ENCODE results near the gene AMZ1. TPM values are rescaled to one million over a fixed set of nuclear protein-coding genes. Genes with fewer than 3 reads are reported as not detected.

Gene AMZ1
- total and polyA plus RNA-seq, 9 donors: 0.15 to 2.6 (median 0.65) TPM; not detected in 1

DNA sequence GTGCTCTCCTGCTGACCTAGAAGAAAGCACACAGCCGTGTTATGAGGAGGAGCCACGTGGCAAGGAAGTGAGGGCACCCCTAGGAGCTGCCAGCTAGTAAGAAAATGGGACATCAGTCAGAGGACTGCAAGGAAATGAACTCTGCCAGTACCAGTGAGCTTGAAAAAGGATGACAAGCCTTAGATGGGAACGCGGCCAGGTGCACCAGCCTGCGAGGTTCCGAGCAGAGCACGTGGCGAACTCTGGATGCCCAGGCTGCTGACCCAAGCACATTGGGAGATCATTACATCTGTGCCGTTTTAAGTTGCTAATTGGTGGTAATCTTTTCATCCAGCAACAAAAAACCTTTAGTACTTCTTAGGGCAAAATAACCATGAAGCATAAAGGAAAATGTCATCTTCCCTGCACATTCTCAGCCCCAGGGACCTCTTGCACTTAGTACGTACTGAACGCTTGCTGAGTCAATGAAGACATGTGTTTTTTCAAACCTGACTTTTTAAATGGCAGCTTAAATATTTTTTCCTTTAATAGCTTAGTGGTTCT is 69.4 kb downstream of the AMZ1 start:
- Histone ChIP-seq H3K4me1 (ENCODE audit: insufficient read depth) (peaks cover 39% of the 10 kb centered on the region), H3K9me3 (no peaks in the 10 kb centered on the region), H3K36me3 (no peaks in the 10 kb centered on the region), H3K4me3 (no peak overlapping the region), H3K27ac (peak overlapping the region; percentile 54 to 94), H3K27me3 (no peaks in the 10 kb centered on the region)
- intact Hi-C loops (cut with DNase I): loop anchor here in 1 of 4 donors (10.0 kb wide), 1 partner anchor 87 kb away; the partner anchor contains the start of gene GNA12
- peak in 2 of 5 donors; percentile 65 to 66 for DNase-seq
- WGBS, 3 donors: 21 to 32% (median 26%) methylated on average over 11 of the region's 11 CpGs
- TF ChIP-seq, protein P1, sequence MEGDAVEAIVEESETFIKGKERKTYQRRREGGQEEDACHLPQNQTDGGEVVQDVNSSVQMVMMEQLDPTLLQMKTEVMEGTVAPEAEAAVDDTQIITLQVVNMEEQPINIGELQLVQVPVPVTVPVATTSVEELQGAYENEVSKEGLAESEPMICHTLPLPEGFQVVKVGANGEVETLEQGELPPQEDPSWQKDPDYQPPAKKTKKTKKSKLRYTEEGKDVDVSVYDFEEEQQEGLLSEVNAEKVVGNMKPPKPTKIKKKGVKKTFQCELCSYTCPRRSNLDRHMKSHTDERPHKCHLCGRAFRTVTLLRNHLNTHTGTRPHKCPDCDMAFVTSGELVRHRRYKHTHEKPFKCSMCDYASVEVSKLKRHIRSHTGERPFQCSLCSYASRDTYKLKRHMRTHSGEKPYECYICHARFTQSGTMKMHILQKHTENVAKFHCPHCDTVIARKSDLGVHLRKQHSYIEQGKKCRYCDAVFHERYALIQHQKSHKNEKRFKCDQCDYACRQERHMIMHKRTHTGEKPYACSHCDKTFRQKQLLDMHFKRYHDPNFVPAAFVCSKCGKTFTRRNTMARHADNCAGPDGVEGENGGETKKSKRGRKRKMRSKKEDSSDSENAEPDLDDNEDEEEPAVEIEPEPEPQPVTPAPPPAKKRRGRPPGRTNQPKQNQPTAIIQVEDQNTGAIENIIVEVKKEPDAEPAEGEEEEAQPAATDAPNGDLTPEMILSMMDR (IDR thresholded peaks at IDR 0.05): no peak
- no peak for TF ChIP-seq POLR2A (IDR thresholded peaks at IDR 0.05)
- no peak for TF ChIP-seq EP300 (IDR thresholded peaks at IDR 0.05)

DNA sequence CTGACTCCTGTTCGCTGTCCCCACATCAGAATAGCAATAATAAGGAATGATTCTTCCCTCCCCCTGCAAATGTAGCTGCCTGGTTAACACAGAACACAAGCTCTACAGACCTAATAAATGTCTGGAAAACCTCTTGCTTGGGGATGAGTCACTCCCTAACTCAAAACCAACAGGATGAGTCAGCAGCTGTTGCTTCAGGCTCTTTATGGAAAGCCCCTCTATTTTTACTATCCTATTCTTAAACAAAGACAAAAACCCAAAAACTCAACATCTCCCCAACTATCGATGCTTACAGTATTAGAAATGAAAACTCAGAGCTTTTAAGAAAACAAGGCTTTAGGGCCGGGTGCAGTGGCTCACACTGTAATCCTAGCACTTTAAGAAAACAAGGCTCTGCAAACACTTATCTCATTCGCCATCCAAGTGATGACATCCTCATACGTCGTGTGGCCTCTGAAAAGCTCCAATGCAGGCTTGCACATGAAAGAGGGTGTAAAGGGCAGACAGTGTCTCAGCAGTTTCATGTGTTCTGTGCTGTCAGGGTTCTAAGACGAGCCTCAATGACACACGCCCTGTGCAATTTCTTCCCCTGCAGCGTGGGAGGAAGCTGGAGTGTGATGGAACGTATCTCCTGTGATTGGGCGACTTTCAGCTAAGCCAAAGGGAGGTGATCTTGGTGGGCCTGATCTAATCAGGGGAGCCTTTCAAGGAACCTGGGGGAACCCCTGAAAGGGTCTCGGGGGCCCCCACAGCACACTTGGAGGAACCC is 70.1 kb downstream of the AMZ1 start:
- intact Hi-C loops (cut with DNase I): loop anchor here in 1 of 4 donors (10.0 kb wide), 1 partner anchor 87 kb away; the partner anchor contains the start of gene GNA12
- Histone ChIP-seq H3K36me3 (no peaks in the 10 kb centered on the region), H3K9me3 (no peaks in the 10 kb centered on the region), H3K4me3 (no peak overlapping the region), H3K4me1 (ENCODE audit: insufficient read depth) (peaks cover 41% of the 10 kb centered on the region), H3K27me3 (no peaks in the 10 kb centered on the region), H3K27ac (peak overlapping the region; percentile 74 to 94)
- peak in 3 of 5 donors; percentile 42 to 71 (median 49) for DNase-seq
- WGBS, 3 donors: 9 to 17% (median 14%) methylated on average over 12 of the region's 12 CpGs
- TF ChIP-seq EP300 (IDR thresholded peaks at IDR 0.05): no peak
- TF ChIP-seq, protein P1 (IDR thresholded peaks at IDR 0.05): no peak

DNA sequence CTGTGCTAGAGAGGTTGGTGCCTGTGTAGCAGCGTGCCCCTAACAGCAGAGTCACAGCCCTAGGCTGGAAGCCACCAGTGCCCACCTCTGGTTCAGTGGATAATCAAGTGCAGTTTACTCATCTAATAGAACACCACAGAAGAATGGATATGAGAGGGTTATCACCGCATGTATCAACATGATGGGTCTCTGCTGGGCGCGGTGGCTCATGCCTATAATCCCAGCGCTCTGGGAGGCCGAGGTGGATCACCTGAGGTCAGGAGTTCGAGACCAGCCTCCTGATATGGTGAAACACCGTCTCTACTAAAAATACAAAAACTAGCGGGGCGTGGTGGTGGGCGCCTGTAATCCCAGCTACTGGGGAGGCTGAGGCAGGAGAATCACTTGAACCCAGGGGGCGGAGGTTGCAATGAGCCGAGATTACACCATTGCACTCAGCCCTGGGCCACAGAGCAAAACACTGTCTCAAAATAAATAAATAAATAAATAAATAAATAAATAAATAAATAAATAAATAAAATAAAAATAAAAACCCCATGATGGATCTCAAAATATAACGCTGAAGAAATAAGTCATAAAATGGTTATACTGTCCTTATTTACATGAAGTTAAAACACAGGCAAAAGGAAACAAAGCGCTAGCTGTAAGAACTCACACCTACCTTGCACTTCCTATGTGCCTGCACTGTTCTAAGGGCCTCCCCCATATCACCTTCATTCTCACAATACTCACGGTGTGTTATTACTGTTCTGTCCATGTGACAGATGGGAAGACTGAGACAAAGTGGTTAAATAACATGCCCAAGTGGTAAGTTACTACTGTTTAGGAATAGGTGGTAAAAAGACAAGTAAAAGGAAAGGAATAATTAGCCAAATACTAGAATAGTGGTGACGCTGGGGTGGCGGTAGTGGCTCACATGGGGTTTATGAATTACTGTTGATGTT is 70.9 kb downstream of the AMZ1 start:
- no peaks in the 10 kb centered on the region for H3K27me3 ChIP-seq
- peak overlapping the region; percentile 74 to 94 for H3K27ac ChIP-seq
- H3K4me1 ChIP-seq (ENCODE audit: insufficient read depth): peaks cover 43% of the 10 kb centered on the region
- intact Hi-C loops (cut with DNase I): loop anchor here in 1 of 4 donors (10.0 kb wide), 1 partner anchor 86 kb away; the partner anchor contains the start of gene GNA12
- H3K36me3 ChIP-seq: no peaks in the 10 kb centered on the region
- H3K9me3 ChIP-seq: no peaks in the 10 kb centered on the region
- 79 to 89% (median 83%) methylated on average over 18 of the region's 18 CpGs for WGBS, 3 donors
- no peak overlapping the region for H3K4me3 ChIP-seq
- no peak for TF ChIP-seq POLR2A (IDR thresholded peaks at IDR 0.05)
- TF ChIP-seq, protein P1 (IDR thresholded peaks at IDR 0.05): no peak
- TF ChIP-seq EP300 (IDR thresholded peaks at IDR 0.05): no peak
- DNase-seq: no peak

DNA sequence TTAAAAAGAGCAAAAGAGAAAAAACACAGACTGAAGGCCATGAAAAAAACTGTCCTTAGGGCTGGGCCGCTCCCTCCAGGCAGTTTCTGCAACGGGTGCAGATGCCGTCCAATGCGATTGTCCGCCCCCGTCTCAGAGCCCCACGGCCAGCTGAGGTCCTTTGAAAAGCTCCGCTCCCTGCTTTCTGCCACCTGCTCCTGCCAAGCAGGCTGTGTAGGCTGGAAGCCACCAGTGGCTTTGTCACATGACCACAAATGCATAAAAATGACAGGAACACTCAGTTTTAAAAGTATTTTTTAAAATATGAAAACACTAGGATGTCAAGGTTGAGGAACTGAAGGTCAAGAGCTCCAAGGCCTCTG is 71.7 kb downstream of the AMZ1 start:
- peak in 4 of 5 donors; percentile 70 to 76 (median 74) for DNase-seq
- H3K9me3 ChIP-seq: no peaks in the 10 kb centered on the region
- no peaks in the 10 kb centered on the region for H3K36me3 ChIP-seq
- peaks cover 48% of the 10 kb centered on the region for H3K4me1 ChIP-seq (ENCODE audit: insufficient read depth)
- peak overlapping the region; percentile 11 to 94 for H3K27ac ChIP-seq
- H3K27me3 ChIP-seq: no peaks in the 10 kb centered on the region
- intact Hi-C loops (cut with DNase I): loop anchor here in 3 of 4 donors (5.0 to 10.0 kb wide), 4 partner anchors 53 to 85 kb away; partner anchors contain the start of gene GNA12 (in 2 of the 3)
- TF ChIP-seq, protein P1 (IDR thresholded peaks at IDR 0.05): no peak
- no peak for TF ChIP-seq EP300 (IDR thresholded peaks at IDR 0.05)
- TF ChIP-seq POLR2A (IDR thresholded peaks at IDR 0.05): no peak
- WGBS, 3 donors: 8 to 17% (median 9%) methylated on average over 8 of the region's 8 CpGs
- H3K4me3 ChIP-seq: no peak overlapping the region

Data from ovary (tissue), 9 donors.